Stomach (tissue), 9 donors: ENCODE measurements around the gene CBX8. TPM values are rescaled to one million over a fixed set of nuclear protein-coding genes. Genes with fewer than 3 reads are reported as not detected.
"Not testable (repeated sequence)": the region's sequence is repeated elsewhere in the genome, so short reads cannot be mapped to it uniquely, and the experiment has no call there.

ENCODE experiments used
- DNase-seq, 2 donors: peaks; one replicate each; pipeline versions ENCODE4 v3.0.0 to v3.0.0-alpha.2; 2013 to 2019
- H3K27ac ChIP-seq, 5 donors: fragments of 200-600 bp in 4 of 5; sonication (generic) in 4 of 5; one replicate each; pipeline ENCODE4 v1.5.1; 2013 to 2019; ENCODE audit warnings: mild to moderate bottlenecking in 1 of 5, moderate library complexity in 1 of 5
- H3K27me3 ChIP-seq, 3 donors: fragments of 200-600 bp; sonication (generic); one replicate each; pipeline ENCODE4 v1.5.1; 2017 to 2019; ENCODE audit warnings: mixed run types in 1 of 3
- H3K36me3 ChIP-seq, 4 donors: fragments of 200-600 bp; sonication (generic); 1 replicate in 3 of 4; 2 replicates in 1 of 4; pipeline ENCODE4 v1.5.1; 2016 to 2019
- H3K4me1 ChIP-seq, 4 donors: fragments of 200-600 bp; sonication (generic); one replicate each; pipeline ENCODE4 v1.5.1; 2016 to 2019
- H3K4me3 ChIP-seq, 4 donors: fragments of 200-600 bp; sonication (generic) in 3 of 4; one replicate each; pipeline ENCODE4 v1.5.1; 2016 to 2019; ENCODE audit warnings: mild to moderate bottlenecking in 1 of 4
- H3K9me3 ChIP-seq, 4 donors: fragments of 200-600 bp; sonication (generic); one replicate each; pipeline ENCODE4 v1.5.1; 2016 to 2019
- EP300 ChIP-seq: sonication (generic); formaldehyde crosslinking; IDR thresholded peaks from one replicate; pipeline ENCODE4 v1.6.1; 2017; ENCODE audit warnings: antibody characterized with exemption
- POLR2A ChIP-seq, 4 donors: fragments of 450-650 bp; IDR thresholded peaks; one replicate each; pipeline ENCODE4 v1.6.1; 2016; ENCODE audit warnings: antibody characterized with exemption in 4 of 4, control low read depth in 2 of 4, mild to moderate bottlenecking in 1 of 4, moderate library complexity in 1 of 4
- POLR2AphosphoS5 ChIP-seq, 3 donors: sonication (generic); formaldehyde crosslinking; IDR thresholded peaks; one replicate each; pipeline ENCODE4 v1.6.1; 2016; ENCODE audit warnings: antibody characterized with exemption in 3 of 3
- WGBS, 5 donors: extraction: QIAGEN DNeasy Blood & Tissue Kit in 3 of 5; methylation state at CpG; one replicate each; pipeline versions ENCODE4 v1.1.5 to v1.1.7; 2013 to 2018; 5-methylcytosine and 5-hydroxymethylcytosine counted together
- intact Hi-C: fragments of 100-400 bp; cut with DNase I; formaldehyde crosslinking; loops from one replicate; pipeline ENCODE4 v1.15.1; 2023; ENCODE audit warnings: low total_unique reads
- polyA plus RNA-seq, 3 donors: library from polyadenylated mRNA; stranded (reverse); fragments of 200-250 nt; gene quantifications; one replicate each; pipeline ENCODE4 v1.2.3, GENCODE V29; 2013
- total RNA-seq, 5 donors: library from RNA; depleted of rRNA; stranded (reverse); fragments of >200 nt; gene quantifications; one replicate each; pipeline versions ENCODE4 v1.1.0 to v1.2.3, GENCODE V29; 2014 to 2016
- TF ChIP-seq, protein P1 (sequence below), 7 experiments: fragments of 450-650 bp in 4 of 7; fragments of 200-600 bp in 3 of 7; sonication (generic) in 3 of 7; IDR thresholded peaks; one replicate each; pipeline ENCODE4 v1.5.1; 2016 to 2019; ENCODE audit warnings: antibody characterized with exemption in 7 of 7, control low read depth in 2 of 7, mild to moderate bottlenecking in 1 of 7
- donor health status: healthy with polysubstance abuse.
- donor health status: Bipolar disorder and iron deficiency.
- donor health status: healthy.

CBX8 gene
- total and polyA plus RNA-seq, 8 donors, result 0.76 to 140 (median 3.1) TPM; not detected in 2

DNA sequence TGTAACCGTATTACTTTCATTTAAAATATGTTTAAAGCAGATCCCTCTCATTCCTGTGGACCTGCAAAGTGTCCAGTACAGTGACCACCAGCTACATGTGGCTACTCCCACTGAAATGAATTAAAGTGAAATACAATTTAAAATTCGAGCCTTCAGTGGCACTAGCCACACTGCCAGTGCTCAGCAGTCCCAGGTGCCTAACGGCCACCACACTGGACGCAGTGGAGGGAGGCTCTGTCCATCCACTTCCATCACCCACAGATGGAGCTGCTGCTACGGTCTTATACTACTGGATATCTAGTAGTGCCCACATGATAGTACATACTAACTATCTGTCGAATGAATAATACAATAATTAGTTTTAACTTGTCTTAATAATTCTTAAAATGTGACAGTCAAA lies 21.2 kb downstream of the CBX8 start:
- H3K27me3 ChIP-seq, result peaks cover 10 to 95% (median 68%) of the 10 kb centered on the region in 3 donors

DNA sequence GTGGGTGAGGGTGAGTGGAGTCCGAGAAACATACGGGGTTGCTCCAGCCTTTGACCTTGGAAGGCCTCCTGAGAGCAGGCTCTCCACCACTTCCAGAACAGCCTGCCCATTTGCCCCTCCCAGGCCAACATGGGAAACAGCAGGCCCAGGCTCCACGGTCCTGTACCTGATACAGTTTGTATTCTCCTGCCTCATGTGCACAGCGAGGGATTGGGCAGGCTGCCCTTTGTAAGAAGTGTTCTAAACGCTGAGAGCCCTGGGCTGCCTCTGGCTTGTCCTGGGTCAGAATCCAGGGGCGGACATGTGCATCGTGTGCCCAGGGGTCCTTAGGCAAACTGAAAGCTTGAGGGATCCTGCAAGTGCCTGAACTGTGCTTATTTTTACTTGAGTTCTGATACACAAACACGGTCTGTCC lies 22.3 kb downstream of the CBX8 start:
- Histone ChIP-seq H3K27me3 (peaks cover 10 to 93% (median 66%) of the 10 kb centered on the region in 3 donors), H3K27ac (no peak overlapping the region), H3K4me1 (peaks cover 14 to 27% (median 22%) of the 10 kb centered on the region in 4 donors), H3K4me3 (no peak overlapping the region), H3K36me3 (no peaks in the 10 kb centered on the region), H3K9me3 (no peaks in the 10 kb centered on the region)
- intact Hi-C loops, result no loop called here
- WGBS, 5 donors, result 64 to 81% (median 72%) methylated on average over 8 of the region's 8 CpGs
- no peak for TF ChIP-seq POLR2AphosphoS5 (IDR thresholded peaks at IDR 0.05)
- DNase-seq, result no peak

More for the DNA sequence above, 21.2 kb downstream of the CBX8 start:
- WGBS, 5 donors, result 77 to 85% (median 81%) methylated on average over 6 of the region's 6 CpGs
- H3K27ac ChIP-seq, result no peak overlapping the region
- H3K9me3 ChIP-seq, result no peaks in the 10 kb centered on the region
- DNase-seq, result no peak
- no peak overlapping the region for H3K4me3 ChIP-seq
- TF ChIP-seq EP300 (no peak), POLR2AphosphoS5 (IDR thresholded peaks at IDR 0.05) (no peak), POLR2A (IDR thresholded peaks at IDR 0.05) (no peak)
- TF ChIP-seq, protein P1, sequence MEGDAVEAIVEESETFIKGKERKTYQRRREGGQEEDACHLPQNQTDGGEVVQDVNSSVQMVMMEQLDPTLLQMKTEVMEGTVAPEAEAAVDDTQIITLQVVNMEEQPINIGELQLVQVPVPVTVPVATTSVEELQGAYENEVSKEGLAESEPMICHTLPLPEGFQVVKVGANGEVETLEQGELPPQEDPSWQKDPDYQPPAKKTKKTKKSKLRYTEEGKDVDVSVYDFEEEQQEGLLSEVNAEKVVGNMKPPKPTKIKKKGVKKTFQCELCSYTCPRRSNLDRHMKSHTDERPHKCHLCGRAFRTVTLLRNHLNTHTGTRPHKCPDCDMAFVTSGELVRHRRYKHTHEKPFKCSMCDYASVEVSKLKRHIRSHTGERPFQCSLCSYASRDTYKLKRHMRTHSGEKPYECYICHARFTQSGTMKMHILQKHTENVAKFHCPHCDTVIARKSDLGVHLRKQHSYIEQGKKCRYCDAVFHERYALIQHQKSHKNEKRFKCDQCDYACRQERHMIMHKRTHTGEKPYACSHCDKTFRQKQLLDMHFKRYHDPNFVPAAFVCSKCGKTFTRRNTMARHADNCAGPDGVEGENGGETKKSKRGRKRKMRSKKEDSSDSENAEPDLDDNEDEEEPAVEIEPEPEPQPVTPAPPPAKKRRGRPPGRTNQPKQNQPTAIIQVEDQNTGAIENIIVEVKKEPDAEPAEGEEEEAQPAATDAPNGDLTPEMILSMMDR (IDR thresholded peaks at IDR 0.05), result no peak
- peaks cover 14 to 27% (median 22%) of the 10 kb centered on the region in 4 donors for H3K4me1 ChIP-seq
- no peaks in the 10 kb centered on the region for H3K36me3 ChIP-seq
- intact Hi-C loops, result no loop called here

DNA sequence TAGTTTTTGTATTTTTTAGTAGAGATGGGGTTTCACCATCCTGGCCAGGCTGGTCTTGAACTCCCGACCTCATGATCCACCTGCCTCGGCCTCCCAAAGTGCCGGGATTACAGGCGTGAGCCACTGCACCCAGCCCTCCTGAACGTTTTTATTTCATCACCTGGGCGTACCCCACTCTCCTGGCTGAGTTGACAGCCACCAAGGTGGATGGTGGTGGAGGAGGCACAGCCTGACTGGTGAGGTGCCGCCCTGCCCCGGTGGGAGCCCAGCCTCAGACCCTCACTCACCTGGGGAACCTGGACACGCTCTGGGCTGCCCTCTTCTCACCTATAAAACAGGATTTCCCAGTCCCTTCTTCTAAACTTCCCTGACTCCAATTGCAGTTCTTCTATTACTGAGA lies 24.2 kb downstream of the CBX8 start:
- H3K4me3 ChIP-seq, DNase-seq, H3K27ac ChIP-seq, intact Hi-C loops, H3K36me3 ChIP-seq, H3K9me3 ChIP-seq: not testable (repeated sequence)
- H3K4me1 ChIP-seq, result peaks cover 5 to 15% (median 8%) of the 10 kb centered on the region in 4 donors
- 65 to 79% (median 77%) methylated on average over 9 of the region's 9 CpGs for WGBS, 5 donors
- H3K27me3 ChIP-seq, result peaks cover 10 to 94% (median 51%) of the 10 kb centered on the region in 3 donors

DNA sequence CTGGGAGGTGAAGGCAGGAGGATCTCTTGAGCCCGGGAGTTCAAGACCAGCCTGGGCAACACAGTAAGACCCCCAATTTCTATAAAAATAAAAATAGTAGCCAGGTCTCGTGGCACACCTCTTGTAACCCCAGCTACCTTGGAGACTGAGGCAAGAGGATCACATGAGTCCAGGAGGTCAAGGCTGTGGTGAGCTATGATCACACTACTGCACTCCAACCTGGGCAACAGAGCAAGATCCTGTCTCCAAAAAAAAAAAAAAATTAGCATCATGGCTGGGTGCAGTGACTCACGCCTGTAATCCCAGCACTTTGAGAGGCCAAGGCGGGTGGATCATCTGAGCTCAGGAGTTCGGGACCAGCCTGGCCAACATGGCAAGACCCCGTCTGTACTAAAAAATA lies 25.6 kb downstream of the CBX8 start:
- H3K4me3 ChIP-seq, result no peak overlapping the region
- intact Hi-C loops, result no loop called here
- H3K27me3 ChIP-seq, result peaks cover 8 to 90% (median 38%) of the 10 kb centered on the region in 3 donors
- TF ChIP-seq POLR2A (IDR thresholded peaks at IDR 0.05) (no peak), POLR2AphosphoS5 (IDR thresholded peaks at IDR 0.05) (no peak), EP300 (no peak)
- TF ChIP-seq, protein P1 (IDR thresholded peaks at IDR 0.05), result no peak
- H3K27ac ChIP-seq, result no peak overlapping the region
- H3K9me3 ChIP-seq, result no peaks in the 10 kb centered on the region
- no peaks in the 10 kb centered on the region for H3K36me3 ChIP-seq
- WGBS, 5 donors, result 79 to 92% (median 84%) methylated on average over 6 of the region's 6 CpGs
- H3K4me1 ChIP-seq, result peaks cover 0 to under 1% (median 0%) of the 10 kb centered on the region in 4 donors
- DNase-seq, result no peak

DNA sequence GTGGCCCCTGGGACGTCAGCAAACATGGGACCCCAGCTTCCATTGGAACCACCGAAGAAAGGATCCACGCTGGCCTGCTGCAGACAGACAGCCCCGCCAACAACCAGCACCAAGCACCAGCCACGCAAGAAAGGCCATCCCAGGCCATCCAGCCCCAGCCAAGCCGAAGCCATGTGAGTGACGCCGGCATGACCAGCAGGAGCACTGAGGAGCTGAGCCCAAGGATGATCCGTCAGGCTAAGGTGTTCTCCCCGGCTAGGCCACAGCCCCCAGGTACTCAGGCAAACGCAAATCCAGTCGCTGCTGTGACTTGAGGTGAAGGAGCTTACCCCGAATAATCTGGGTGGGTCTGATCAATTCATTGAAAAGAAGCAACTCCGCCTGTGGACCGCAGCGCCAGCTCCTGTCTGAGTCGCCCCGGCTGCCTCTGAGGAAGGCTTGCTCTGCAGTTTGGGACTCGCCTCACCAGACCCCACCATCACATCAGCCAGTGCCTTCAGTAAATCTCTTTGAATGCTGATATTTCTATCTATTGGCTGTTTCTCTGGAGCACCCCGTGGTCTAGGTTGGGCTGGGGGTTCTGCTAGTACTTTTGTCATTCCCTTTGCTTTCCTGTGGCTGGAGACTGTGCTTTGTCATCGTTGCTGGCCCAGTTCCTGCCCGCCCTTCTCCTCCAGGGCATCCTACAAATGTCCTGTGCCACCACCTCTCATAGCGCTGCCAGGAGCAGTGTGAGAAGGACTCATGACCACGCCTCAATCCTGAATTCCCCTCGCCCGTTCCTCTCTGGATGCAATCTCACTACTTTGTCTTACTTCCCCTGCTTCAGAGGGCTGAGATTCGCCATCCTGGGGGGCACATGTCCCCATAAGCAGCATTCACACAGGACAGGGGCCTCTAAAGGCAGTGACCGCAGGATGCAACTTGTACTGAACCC lies 27.0 kb downstream of the CBX8 start:
- TF ChIP-seq POLR2A (IDR thresholded peaks at IDR 0.05) (no peak), POLR2AphosphoS5 (IDR thresholded peaks at IDR 0.05) (no peak), EP300 (no peak)
- TF ChIP-seq, protein P1 (IDR thresholded peaks at IDR 0.05), result no peak
- 81 to 86% (median 83%) methylated on average over 25 to 28 of the region's 28 CpGs for WGBS, 5 donors
- no peaks in the 10 kb centered on the region for H3K9me3 ChIP-seq
- H3K36me3 ChIP-seq, result no peaks in the 10 kb centered on the region
- no peaks in the 10 kb centered on the region for H3K4me1 ChIP-seq
- intact Hi-C loops, result no loop called here
- peaks cover 3 to 83% (median 25%) of the 10 kb centered on the region in 3 donors for H3K27me3 ChIP-seq
- H3K4me3 ChIP-seq, result no peak overlapping the region
- no peak for DNase-seq
- H3K27ac ChIP-seq, result no peak overlapping the region
